Omental fat pad (tissue), 4 donors: ENCODE results near the gene TEX2. TPM values are rescaled to one million over a fixed set of nuclear protein-coding genes. Genes with fewer than 3 reads are reported as not detected.

Source experiments
- ATAC-seq: fragments of 150-250 bp; one replicate; pipeline ENCODE4 v1.9.1; 2016; ENCODE audit warnings: mild to moderate bottlenecking, moderate library complexity; ENCODE audit not compliant: low FRiP score
- DNase-seq: peaks from one replicate; pipeline ENCODE4 v3.0.0-alpha.2; 2019; ENCODE audit warnings: low spot score
- total RNA-seq, 4 donors: library from RNA; depleted of rRNA; stranded (reverse); fragments of >200 nt; gene quantifications; one replicate each; pipeline ENCODE4 v1.1.0, GENCODE V29; 2016
- TF ChIP-seq, protein P1 (sequence below), 3 donors: fragments of 450-650 bp; IDR thresholded peaks; one replicate each; pipeline ENCODE4 v1.5.1; 2016 to 2017; ENCODE audit warnings: antibody characterized with exemption in 3 of 3, mild to moderate bottlenecking in 3 of 3, moderate library complexity in 2 of 3

TEX2 gene
- total RNA-seq, 4 donors from 2014 or later: 34.8 to 113 (median 85.2) TPM

DNA sequence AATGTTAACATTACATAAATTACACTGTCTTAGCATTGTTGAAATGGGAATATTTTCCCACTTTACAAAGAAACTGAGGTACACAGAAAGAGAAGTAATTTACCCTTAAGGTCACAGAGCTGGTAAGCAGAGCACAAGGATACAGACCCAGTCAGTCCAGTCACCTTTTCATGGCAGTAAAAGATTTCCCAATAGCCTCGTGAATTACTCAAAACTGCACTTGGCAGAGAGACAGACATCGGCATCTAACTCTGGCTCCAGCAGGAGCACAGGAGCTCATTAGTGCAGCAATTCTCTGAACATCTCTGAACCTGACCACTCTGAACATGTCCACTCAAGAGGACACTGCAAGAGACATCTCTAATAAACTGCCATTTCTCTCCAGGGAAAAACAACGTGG is 3.1 kb downstream of the TEX2 start:
- ATAC-seq (peak; percentile 16), DNase-seq (no peak)
- TF ChIP-seq, protein P1, sequence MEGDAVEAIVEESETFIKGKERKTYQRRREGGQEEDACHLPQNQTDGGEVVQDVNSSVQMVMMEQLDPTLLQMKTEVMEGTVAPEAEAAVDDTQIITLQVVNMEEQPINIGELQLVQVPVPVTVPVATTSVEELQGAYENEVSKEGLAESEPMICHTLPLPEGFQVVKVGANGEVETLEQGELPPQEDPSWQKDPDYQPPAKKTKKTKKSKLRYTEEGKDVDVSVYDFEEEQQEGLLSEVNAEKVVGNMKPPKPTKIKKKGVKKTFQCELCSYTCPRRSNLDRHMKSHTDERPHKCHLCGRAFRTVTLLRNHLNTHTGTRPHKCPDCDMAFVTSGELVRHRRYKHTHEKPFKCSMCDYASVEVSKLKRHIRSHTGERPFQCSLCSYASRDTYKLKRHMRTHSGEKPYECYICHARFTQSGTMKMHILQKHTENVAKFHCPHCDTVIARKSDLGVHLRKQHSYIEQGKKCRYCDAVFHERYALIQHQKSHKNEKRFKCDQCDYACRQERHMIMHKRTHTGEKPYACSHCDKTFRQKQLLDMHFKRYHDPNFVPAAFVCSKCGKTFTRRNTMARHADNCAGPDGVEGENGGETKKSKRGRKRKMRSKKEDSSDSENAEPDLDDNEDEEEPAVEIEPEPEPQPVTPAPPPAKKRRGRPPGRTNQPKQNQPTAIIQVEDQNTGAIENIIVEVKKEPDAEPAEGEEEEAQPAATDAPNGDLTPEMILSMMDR (IDR thresholded peaks at IDR 0.05): no peak

DNA sequence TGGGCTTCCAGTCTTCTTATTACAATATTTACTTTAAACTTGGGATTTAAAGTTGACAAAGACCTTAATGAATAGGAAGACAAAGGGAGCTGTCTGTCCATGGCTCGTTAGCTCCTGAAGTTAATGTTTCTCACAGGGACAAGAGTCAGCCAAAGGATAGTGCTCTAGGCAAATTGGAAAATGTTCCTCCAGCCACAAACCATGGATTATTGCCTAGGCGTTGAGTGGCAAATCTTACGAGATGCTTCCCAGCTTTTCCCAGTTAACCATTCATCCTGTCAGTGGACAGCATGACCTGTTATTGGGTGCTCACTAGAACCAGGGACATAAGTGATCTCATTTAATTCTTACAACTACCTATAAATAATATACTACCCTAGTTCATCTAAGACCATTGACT is 3.6 kb downstream of the TEX2 start:
- DNase-seq (no peak), ATAC-seq (no peak)
- TF ChIP-seq, protein P1 (IDR thresholded peaks at IDR 0.05): no peak

DNA sequence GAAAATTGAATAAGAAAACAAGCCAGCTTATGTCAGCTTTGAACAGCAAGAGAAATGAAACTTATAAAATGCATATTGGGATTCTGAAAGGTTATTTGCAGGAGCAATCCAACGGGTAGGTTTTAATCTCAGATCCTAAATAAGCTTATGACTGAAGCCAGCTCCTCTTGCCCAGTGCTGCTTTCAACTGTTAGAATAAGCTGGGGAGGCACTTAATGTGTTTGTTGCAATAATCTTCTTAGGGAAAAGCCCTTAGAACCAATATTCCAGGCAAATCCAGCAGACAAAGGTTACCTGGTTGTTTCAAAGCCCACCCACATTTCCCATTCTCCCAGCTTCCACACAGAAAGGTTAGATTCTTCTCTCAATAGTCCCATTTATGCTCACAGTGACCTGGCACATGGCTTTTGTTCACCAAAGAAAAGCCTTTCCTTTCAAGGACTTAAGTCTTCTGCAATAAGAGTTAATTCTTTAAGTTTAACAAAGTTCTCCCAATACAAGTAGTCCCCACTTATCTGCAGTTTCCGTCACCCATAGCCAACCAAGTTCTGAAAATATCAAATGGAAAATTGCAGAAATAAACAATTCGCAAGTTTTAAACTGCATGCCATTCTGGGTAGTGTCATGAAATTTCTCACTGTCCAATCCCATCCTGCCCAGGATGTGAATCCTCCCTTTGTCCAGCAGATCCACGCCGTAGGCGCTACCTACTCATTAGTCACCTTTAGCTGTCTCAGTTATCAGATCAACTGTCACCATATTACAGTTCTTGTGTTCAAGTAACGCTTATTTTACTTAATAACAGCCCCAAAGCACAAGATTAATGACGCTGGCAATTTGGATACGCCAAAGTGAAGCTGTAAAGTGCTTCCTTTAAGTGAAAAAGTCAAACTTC is 5.9 kb downstream of the TEX2 start:
- TF ChIP-seq, protein P1 (IDR thresholded peaks at IDR 0.05): no peak
- DNase-seq: no peak
- ATAC-seq: no peak

DNA sequence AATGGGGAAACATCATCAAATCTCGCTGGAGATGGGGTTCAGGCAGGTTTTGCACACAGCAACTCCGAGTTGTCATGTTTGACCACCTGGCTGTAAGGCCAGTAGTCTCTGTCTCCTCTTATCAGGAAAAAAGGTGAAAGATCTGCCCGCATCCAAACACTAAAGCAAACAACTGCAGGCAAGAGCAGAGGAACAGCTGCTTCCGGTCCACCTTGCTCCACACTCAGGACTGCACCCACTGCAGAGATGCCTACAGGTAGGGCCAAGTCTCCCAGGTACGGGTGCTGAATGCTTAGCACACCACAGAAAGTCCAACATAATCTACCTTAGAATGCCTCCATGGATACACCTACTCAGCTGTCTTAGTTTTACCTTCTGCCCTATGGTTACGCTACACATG is 7.3 kb downstream of the TEX2 start:
- DNase-seq: no peak
- TF ChIP-seq, protein P1 (IDR thresholded peaks at IDR 0.05): no peak
- no peak for ATAC-seq

DNA sequence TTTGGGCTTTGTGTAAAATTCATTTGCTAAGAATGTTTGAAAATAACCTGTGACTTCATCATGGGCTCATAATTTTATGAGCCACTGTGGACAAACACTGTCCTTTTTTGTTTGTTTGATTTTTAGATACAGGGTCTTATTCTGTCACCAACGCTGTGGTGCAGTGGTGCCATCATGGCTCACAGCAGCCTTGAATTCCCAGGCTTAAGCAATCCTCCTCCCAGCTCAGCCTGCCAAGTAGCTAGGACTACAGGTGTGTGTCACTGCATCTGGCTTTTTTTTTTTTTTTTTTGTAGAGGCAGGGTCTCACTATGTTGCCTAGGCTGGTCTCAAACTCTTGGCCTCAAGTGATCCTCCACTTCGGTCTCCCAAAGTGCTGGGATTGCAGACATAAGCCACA is 8.3 kb downstream of the TEX2 start:
- no peak for DNase-seq
- ATAC-seq: no peak
- TF ChIP-seq, protein P1 (IDR thresholded peaks at IDR 0.05): no peak

DNA sequence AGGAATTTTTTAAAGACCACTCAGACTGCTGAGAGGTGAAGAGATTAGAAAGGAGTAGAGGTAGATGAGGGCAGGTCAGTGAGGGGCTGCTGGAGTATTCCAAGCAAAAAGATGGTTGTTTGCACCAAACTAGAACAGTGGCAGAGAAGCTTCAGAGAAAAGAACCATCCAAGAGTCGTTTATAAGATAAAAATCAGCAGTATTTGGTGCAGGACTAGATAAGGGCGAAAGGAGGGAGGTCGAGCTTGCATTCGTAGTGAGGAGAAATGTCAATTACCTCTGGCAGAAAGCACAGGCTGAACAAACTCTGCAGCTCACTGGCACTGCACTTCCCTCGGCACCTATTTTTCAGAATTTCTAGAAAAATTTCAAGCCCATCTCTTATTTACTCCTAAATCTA is 9.6 kb downstream of the TEX2 start:
- DNase-seq: no peak
- TF ChIP-seq, protein P1 (IDR thresholded peaks at IDR 0.05): no peak
- ATAC-seq: no peak

DNA sequence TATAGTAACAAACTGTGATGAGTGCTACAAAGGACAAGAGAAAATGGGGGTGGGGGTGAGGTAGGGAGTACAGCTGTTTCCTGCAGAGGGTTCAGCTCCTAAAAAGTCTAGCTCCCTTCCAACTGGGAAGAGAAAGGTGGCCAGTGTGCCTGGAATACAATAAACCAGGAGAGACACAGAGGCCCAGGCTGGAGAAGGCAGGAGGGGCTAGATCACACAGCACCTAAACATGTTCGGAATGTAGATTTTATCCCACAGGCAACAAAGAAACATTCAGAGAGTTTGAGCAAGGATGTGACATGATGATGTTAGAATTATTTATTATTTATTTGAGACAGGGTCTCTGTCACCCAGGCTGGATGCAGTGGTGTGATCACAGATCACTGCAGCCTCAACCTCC is 10.2 kb downstream of the TEX2 start:
- DNase-seq (no peak), ATAC-seq (no peak)
- TF ChIP-seq, protein P1 (IDR thresholded peaks at IDR 0.05): no peak
